Measurements from ENCODE around the gene FCGBP. TPM values are rescaled to one million over a fixed set of nuclear protein-coding genes. Genes with fewer than 3 reads are reported as not detected.
A peak's percentile ranks its signal among the peaks of the same experiment; 100 is the strongest.
"Not testable (repeated sequence)": the region's sequence is repeated elsewhere in the genome, so short reads cannot be mapped to it uniquely, and the experiment has no call there.

The FCGBP gene
- total and polyA plus RNA-seq, 5 donors from 2014 or later: 0.06 to 8.4 (median 0.24) TPM

- no peaks in the 10 kb centered on the region for H3K9me3 Mint-ChIP-seq
- no peak overlapping the region for H3K4me3 ChIP-seq (ENCODE audit: low read depth, low read length)
- ATAC-seq (ENCODE audit: low read depth in 2 of 2) (no peak), DNase-seq (no peak)
- H3K36me3 ChIP-seq (ENCODE audit: control insufficient read depth, insufficient read depth, low read length): no peaks in the 10 kb centered on the region
- H3K27ac Mint-ChIP-seq: peak overlapping the region; percentile 10 to 39 (median 31)
- no peaks in the 10 kb centered on the region for H3K9me3 ChIP-seq (ENCODE audit: control insufficient read depth in 2 of 2, low read length in 2 of 2)
- H3K27me3 Mint-ChIP-seq: no peaks in the 10 kb centered on the region
- no peaks in the 10 kb centered on the region for H3K36me3 Mint-ChIP-seq
- peak overlapping the region in 1 of 4 donors; percentile 7 for H3K4me3 Mint-ChIP-seq
- H3K27ac ChIP-seq (ENCODE audit: insufficient read depth, low read length, poor library complexity, severe bottlenecking): no peak overlapping the region
- peaks cover 5 to 20% (median 7%) of the 10 kb centered on the region in 4 donors for H3K4me1 Mint-ChIP-seq
- no peaks in the 10 kb centered on the region for H3K4me1 ChIP-seq (ENCODE audit: control insufficient read depth, insufficient read depth, low read length, poor library complexity, severe bottlenecking)
- no peaks in the 10 kb centered on the region for H3K27me3 ChIP-seq (ENCODE audit: control insufficient read depth, insufficient read depth, low read length)
Measured at GRCh38 chr19:39906820-39907611, 27.4 kb downstream of the FCGBP start.

GRCh38 chr19:39906283-39906682, 28.2 kb downstream of the FCGBP start:
- H3K36me3 Mint-ChIP-seq: no peaks in the 10 kb centered on the region
- H3K9me3 Mint-ChIP-seq: no peaks in the 10 kb centered on the region
- H3K27me3 Mint-ChIP-seq: no peaks in the 10 kb centered on the region
- no peaks in the 10 kb centered on the region for H3K27me3 ChIP-seq (ENCODE audit: control insufficient read depth, insufficient read depth, low read length)
- no peak overlapping the region for H3K4me3 ChIP-seq (ENCODE audit: low read depth, low read length)
- peaks cover 5 to 20% (median 7%) of the 10 kb centered on the region in 4 donors for H3K4me1 Mint-ChIP-seq
- H3K4me3 Mint-ChIP-seq: no peak overlapping the region
- H3K27ac ChIP-seq (ENCODE audit: insufficient read depth, low read length, poor library complexity, severe bottlenecking): no peak overlapping the region
- peak overlapping the region in 1 of 3 donors; percentile 31 for H3K27ac Mint-ChIP-seq
- H3K36me3 ChIP-seq (ENCODE audit: control insufficient read depth, insufficient read depth, low read length): no peaks in the 10 kb centered on the region
- no peaks in the 10 kb centered on the region for H3K9me3 ChIP-seq (ENCODE audit: control insufficient read depth in 2 of 2, low read length in 2 of 2)
- DNase-seq (no peak), ATAC-seq (ENCODE audit: low read depth in 2 of 2) (no peak)
- no peaks in the 10 kb centered on the region for H3K4me1 ChIP-seq (ENCODE audit: control insufficient read depth, insufficient read depth, low read length, poor library complexity, severe bottlenecking)

- H3K36me3 Mint-ChIP-seq; H3K4me3 Mint-ChIP-seq; H3K27ac Mint-ChIP-seq; H3K4me1 ChIP-seq (ENCODE audit: control insufficient read depth, insufficient read depth, low read length, poor library complexity, severe bottlenecking); H3K9me3 Mint-ChIP-seq; H3K27me3 ChIP-seq (ENCODE audit: control insufficient read depth, insufficient read depth, low read length); ATAC-seq (ENCODE audit: low read depth in 2 of 2); H3K27ac ChIP-seq (ENCODE audit: insufficient read depth, low read length, poor library complexity, severe bottlenecking); H3K27me3 Mint-ChIP-seq; H3K36me3 ChIP-seq (ENCODE audit: control insufficient read depth, insufficient read depth, low read length); H3K4me3 ChIP-seq (ENCODE audit: low read depth, low read length); H3K9me3 ChIP-seq (ENCODE audit: control insufficient read depth in 2 of 2, low read length in 2 of 2); DNase-seq: not testable (repeated sequence)
- peaks cover 5 to 19% (median 7%) of the 10 kb centered on the region in 4 donors for H3K4me1 Mint-ChIP-seq
Measured at GRCh38 chr19:39903486-39904091, 30.8 kb downstream of the FCGBP start.

GRCh38 chr19:39902326-39902725, 32.1 kb downstream of the FCGBP start:
- not testable (repeated sequence) for H3K4me3 Mint-ChIP-seq; H3K4me3 ChIP-seq (ENCODE audit: low read depth, low read length); DNase-seq; H3K27ac ChIP-seq (ENCODE audit: insufficient read depth, low read length, poor library complexity, severe bottlenecking); H3K27ac Mint-ChIP-seq; H3K36me3 Mint-ChIP-seq; H3K4me1 ChIP-seq (ENCODE audit: control insufficient read depth, insufficient read depth, low read length, poor library complexity, severe bottlenecking); H3K9me3 Mint-ChIP-seq; H3K27me3 Mint-ChIP-seq; H3K27me3 ChIP-seq (ENCODE audit: control insufficient read depth, insufficient read depth, low read length); H3K9me3 ChIP-seq (ENCODE audit: control insufficient read depth in 2 of 2, low read length in 2 of 2); H3K36me3 ChIP-seq (ENCODE audit: control insufficient read depth, insufficient read depth, low read length); ATAC-seq (ENCODE audit: low read depth in 2 of 2)
- peaks cover 4 to 14% (median 5%) of the 10 kb centered on the region in 4 donors for H3K4me1 Mint-ChIP-seq

- H3K27ac ChIP-seq (ENCODE audit: insufficient read depth, low read length, poor library complexity, severe bottlenecking); ATAC-seq (ENCODE audit: low read depth in 2 of 2); H3K9me3 ChIP-seq (ENCODE audit: control insufficient read depth in 2 of 2, low read length in 2 of 2); H3K27me3 Mint-ChIP-seq; DNase-seq; H3K36me3 ChIP-seq (ENCODE audit: control insufficient read depth, insufficient read depth, low read length); H3K9me3 Mint-ChIP-seq; H3K4me1 ChIP-seq (ENCODE audit: control insufficient read depth, insufficient read depth, low read length, poor library complexity, severe bottlenecking); H3K27ac Mint-ChIP-seq; H3K36me3 Mint-ChIP-seq; H3K27me3 ChIP-seq (ENCODE audit: control insufficient read depth, insufficient read depth, low read length); H3K4me1 Mint-ChIP-seq; H3K4me3 Mint-ChIP-seq; H3K4me3 ChIP-seq (ENCODE audit: low read depth, low read length): not testable (repeated sequence)
Measured at GRCh38 chr19:39901681-39902080, 32.8 kb downstream of the FCGBP start.

GRCh38 chr19:39898858-39899257, 35.6 kb downstream of the FCGBP start:
- H3K27me3 ChIP-seq (ENCODE audit: control insufficient read depth, insufficient read depth, low read length); H3K27me3 Mint-ChIP-seq; H3K27ac ChIP-seq (ENCODE audit: insufficient read depth, low read length, poor library complexity, severe bottlenecking); H3K36me3 Mint-ChIP-seq; H3K9me3 ChIP-seq (ENCODE audit: control insufficient read depth in 2 of 2, low read length in 2 of 2); H3K4me3 ChIP-seq (ENCODE audit: low read depth, low read length); ATAC-seq (ENCODE audit: low read depth in 2 of 2); H3K4me3 Mint-ChIP-seq; H3K36me3 ChIP-seq (ENCODE audit: control insufficient read depth, insufficient read depth, low read length); H3K9me3 Mint-ChIP-seq; H3K4me1 Mint-ChIP-seq; H3K4me1 ChIP-seq (ENCODE audit: control insufficient read depth, insufficient read depth, low read length, poor library complexity, severe bottlenecking); DNase-seq: not testable (repeated sequence)
- H3K27ac Mint-ChIP-seq: peak overlapping the region in 2 of 3 donors; percentile 28 to 56

- H3K27ac Mint-ChIP-seq: peak overlapping the region in 1 of 3 donors; percentile 80
- H3K9me3 ChIP-seq (ENCODE audit: control insufficient read depth in 2 of 2, low read length in 2 of 2); H3K27me3 ChIP-seq (ENCODE audit: control insufficient read depth, insufficient read depth, low read length); H3K9me3 Mint-ChIP-seq; H3K36me3 ChIP-seq (ENCODE audit: control insufficient read depth, insufficient read depth, low read length); H3K27ac ChIP-seq (ENCODE audit: insufficient read depth, low read length, poor library complexity, severe bottlenecking); H3K27me3 Mint-ChIP-seq; H3K4me1 Mint-ChIP-seq; H3K36me3 Mint-ChIP-seq; H3K4me3 Mint-ChIP-seq; H3K4me1 ChIP-seq (ENCODE audit: control insufficient read depth, insufficient read depth, low read length, poor library complexity, severe bottlenecking); H3K4me3 ChIP-seq (ENCODE audit: low read depth, low read length): not testable (repeated sequence)
- DNase-seq (peak in 2 of 3 donors; percentile 20 to 59), ATAC-seq (ENCODE audit: low read depth in 2 of 2) (peak; percentile 60 to 63)
Measured at GRCh38 chr19:39897511-39898245, 36.8 kb downstream of the FCGBP start.
